Measurements from ENCODE around the gene SLC16A7. TPM values are rescaled to one million over a fixed set of nuclear protein-coding genes. Genes with fewer than 3 reads are reported as not detected.

The SLC16A7 gene
- total RNA-seq, 1 donor from 2014 or later = 38.8 TPM

DNA sequence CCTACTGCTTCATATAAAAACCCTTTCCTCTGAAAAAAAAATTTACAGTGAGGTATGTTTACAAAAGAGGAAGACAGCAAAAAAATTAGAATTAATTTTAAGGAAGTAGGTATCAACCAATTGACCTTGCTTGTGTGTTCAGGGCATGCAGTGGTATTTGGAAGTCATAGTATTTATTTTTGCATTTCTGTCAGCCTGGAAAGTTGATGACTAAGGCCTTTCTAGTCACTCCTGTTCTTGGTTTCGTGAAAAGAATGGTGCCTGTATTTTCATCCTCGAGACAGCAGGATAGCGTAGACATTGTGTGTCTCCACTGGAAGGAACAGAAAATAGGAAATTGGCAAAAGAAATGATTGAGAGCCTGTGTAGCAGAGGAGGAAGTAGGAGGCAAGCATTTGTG is 24.5 kb downstream of the SLC16A7 start:
- intact Hi-C loops (cut with DNase I) = no loop called here
- Histone ChIP-seq H3K4me1 (peaks cover 15% of the 10 kb centered on the region), H3K27me3 (no peaks in the 10 kb centered on the region), H3K4me3 (no peak overlapping the region), H3K36me3 (no peaks in the 10 kb centered on the region), H3K27ac (no peak overlapping the region), H3K9me3 (no peaks in the 10 kb centered on the region)
- TF ChIP-seq CTCF (IDR thresholded peaks at IDR 0.05) (no peak), POLR2A (IDR thresholded peaks at IDR 0.05) (no peak), POLR2AphosphoS5 (IDR thresholded peaks at IDR 0.05; ENCODE audit: insufficient read depth in 1 of 2, low read depth in 1 of 2) (no peak)
- DNase-seq (ENCODE audit: extremely low spot score in 2 of 2) = no peak

DNA sequence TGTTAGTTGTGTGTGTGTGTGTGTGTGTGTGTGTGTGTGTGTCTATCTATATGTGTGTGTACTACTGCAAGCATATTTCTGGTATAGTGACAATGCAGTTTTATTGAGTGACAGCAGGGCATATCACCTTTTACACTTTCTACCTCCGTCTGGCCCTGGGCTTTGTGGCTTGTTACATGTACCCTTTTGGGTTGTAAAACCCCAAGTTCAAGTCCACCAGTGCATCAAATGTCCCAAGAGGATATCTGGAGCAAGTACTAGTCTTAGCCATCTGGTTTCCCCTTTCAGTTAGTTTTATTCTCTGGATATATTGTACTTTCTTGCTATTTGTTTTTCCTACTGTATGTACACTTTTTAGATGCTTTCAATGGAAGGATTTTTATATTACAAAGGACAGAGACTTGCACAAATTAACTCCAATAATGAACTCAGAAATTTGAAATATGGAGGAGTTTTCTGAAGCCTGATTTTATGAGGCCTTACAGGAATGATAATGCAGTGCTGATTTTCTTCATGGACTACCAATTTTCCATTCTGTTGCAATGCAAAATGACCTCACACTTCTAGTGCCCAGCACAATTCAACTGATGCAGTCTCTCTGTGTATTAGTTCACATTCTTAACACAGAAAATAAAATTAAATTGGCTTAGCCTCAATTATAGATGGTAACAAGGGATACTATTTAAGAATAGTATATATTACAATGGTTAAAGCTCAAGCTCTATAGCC is 29.1 kb downstream of the SLC16A7 start:
- intact Hi-C loops (cut with DNase I) = no loop called here
- TF ChIP-seq POLR2A (IDR thresholded peaks at IDR 0.05) = no peak
- no peak for TF ChIP-seq CTCF (IDR thresholded peaks at IDR 0.05)
- no peak for TF ChIP-seq POLR2AphosphoS5 (IDR thresholded peaks at IDR 0.05; ENCODE audit: insufficient read depth in 1 of 2, low read depth in 1 of 2)

GRCh38 chr12:59626382-59626781 is 30.6 kb downstream of the SLC16A7 start:
- Histone ChIP-seq H3K36me3 (no peaks in the 10 kb centered on the region), H3K4me1 (no peaks in the 10 kb centered on the region), H3K9me3 (no peaks in the 10 kb centered on the region), H3K4me3 (no peak overlapping the region), H3K27me3 (no peaks in the 10 kb centered on the region), H3K27ac (no peak overlapping the region)
- TF ChIP-seq POLR2AphosphoS5 (IDR thresholded peaks at IDR 0.05; ENCODE audit: insufficient read depth in 1 of 2, low read depth in 1 of 2) = peak in 1 of 2 donors; percentile 23
- TF ChIP-seq CTCF (IDR thresholded peaks at IDR 0.05) = no peak
- DNase-seq (ENCODE audit: extremely low spot score in 2 of 2) = no peak
- intact Hi-C loops (cut with DNase I) = no loop called here

More for the DNA sequence above, 29.1 kb downstream of the SLC16A7 start:
- no peaks in the 10 kb centered on the region for H3K36me3 ChIP-seq
- H3K4me3 ChIP-seq = no peak overlapping the region
- no peak overlapping the region for H3K27ac ChIP-seq
- DNase-seq (ENCODE audit: extremely low spot score in 2 of 2) = no peak
- H3K27me3 ChIP-seq = no peaks in the 10 kb centered on the region
- peaks cover 11% of the 10 kb centered on the region for H3K4me1 ChIP-seq
- no peaks in the 10 kb centered on the region for H3K9me3 ChIP-seq

DNA sequence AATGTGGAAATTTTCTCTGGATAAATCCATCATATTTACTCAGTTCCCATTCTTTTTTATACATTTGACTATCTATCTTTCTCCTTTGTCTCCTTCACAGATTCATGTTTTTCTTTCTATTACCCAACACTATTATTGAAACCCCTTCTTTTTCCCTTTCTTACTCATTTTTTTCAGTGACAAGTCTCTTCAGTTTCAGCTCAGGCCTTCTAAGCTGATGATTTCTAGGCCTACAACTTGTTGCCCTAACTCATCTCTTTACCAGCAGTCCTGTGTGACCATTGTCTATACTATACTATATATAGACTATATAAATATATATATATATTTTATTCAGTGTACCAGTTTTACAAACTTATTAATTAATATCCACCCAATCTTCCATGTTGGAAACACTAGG is 31.8 kb downstream of the SLC16A7 start:
- Histone ChIP-seq H3K27me3 (no peaks in the 10 kb centered on the region), H3K36me3 (no peaks in the 10 kb centered on the region), H3K27ac (no peak overlapping the region), H3K9me3 (no peaks in the 10 kb centered on the region), H3K4me3 (no peak overlapping the region), H3K4me1 (peaks cover 7% of the 10 kb centered on the region)
- intact Hi-C loops (cut with DNase I) = no loop called here
- no peak for TF ChIP-seq POLR2AphosphoS5 (IDR thresholded peaks at IDR 0.05; ENCODE audit: insufficient read depth in 1 of 2, low read depth in 1 of 2)
- TF ChIP-seq POLR2A (IDR thresholded peaks at IDR 0.05) = no peak
- TF ChIP-seq CTCF (IDR thresholded peaks at IDR 0.05) = no peak
- DNase-seq (ENCODE audit: extremely low spot score in 2 of 2) = no peak

- no peak overlapping the region for H3K27ac ChIP-seq
- H3K4me1 ChIP-seq = peaks cover 8% of the 10 kb centered on the region
- intact Hi-C loops (cut with DNase I) = no loop called here
- H3K27me3 ChIP-seq = no peaks in the 10 kb centered on the region
- no peak for DNase-seq (ENCODE audit: extremely low spot score in 2 of 2)
- TF ChIP-seq POLR2A (IDR thresholded peaks at IDR 0.05) = no peak
- TF ChIP-seq POLR2AphosphoS5 (IDR thresholded peaks at IDR 0.05; ENCODE audit: insufficient read depth in 1 of 2, low read depth in 1 of 2) = no peak
- TF ChIP-seq CTCF (IDR thresholded peaks at IDR 0.05) = no peak
- H3K9me3 ChIP-seq = no peaks in the 10 kb centered on the region
- no peaks in the 10 kb centered on the region for H3K36me3 ChIP-seq
- no peak overlapping the region for H3K4me3 ChIP-seq
Observed at GRCh38 chr12:59629890-59630289, 34.1 kb downstream of the SLC16A7 start.

Data from vagina (tissue), 2 donors.